WTC11 (cell line): Measurements from ENCODE around the gene CEBPZOS.

ENCODE experiments used
- JUN ChIP-seq: sonication (generic); formaldehyde crosslinking; IDR thresholded peaks from 2 replicates; pipeline ENCODE4 v1.8.0; 2023; ENCODE audit warnings: mild to moderate bottlenecking, missing genetic modification reagents
- KAT7 ChIP-seq: sonication (generic); formaldehyde crosslinking; IDR thresholded peaks from 2 replicates; pipeline ENCODE4 v1.8.1; 2023; ENCODE audit warnings: missing genetic modification reagents, mild to moderate bottlenecking, borderline replicate concordance
- NFYB ChIP-seq: sonication (generic); formaldehyde crosslinking; conservative IDR thresholded peaks from 2 replicates; pipeline ENCODE4 v1.8.0; 2022; ENCODE audit warnings: low read depth, missing genetic modification reagents
- NR2C2 ChIP-seq: sonication (generic); formaldehyde crosslinking; IDR thresholded peaks from 2 replicates; pipeline ENCODE4 v1.8.0; 2022; ENCODE audit warnings: mild to moderate bottlenecking, missing genetic modification reagents
- SP1 ChIP-seq: sonication (generic); formaldehyde crosslinking; conservative IDR thresholded peaks from 2 replicates; pipeline ENCODE4 v1.8.1; 2022; ENCODE audit warnings: missing genetic modification reagents
- TEAD4 ChIP-seq: sonication (generic); formaldehyde crosslinking; IDR thresholded peaks from 2 replicates; pipeline ENCODE4 v1.8.0; 2022; ENCODE audit warnings: mild to moderate bottlenecking, missing genetic modification reagents
- ZNF263 ChIP-seq: sonication (generic); formaldehyde crosslinking; IDR thresholded peaks from 2 replicates; pipeline ENCODE4 v1.8.1; 2022; ENCODE audit warnings: low read depth, mild to moderate bottlenecking, moderate library complexity, missing genetic modification reagents
- TF ChIP-seq, protein P1 (sequence below): sonication (generic); formaldehyde crosslinking; IDR thresholded peaks from 2 replicates; pipeline ENCODE4 v1.8.1; 2022; ENCODE audit warnings: low read depth, mild to moderate bottlenecking, moderate library complexity, missing genetic modification reagents, borderline replicate concordance
- TF ChIP-seq, protein P2 (sequence below): sonication (generic); formaldehyde crosslinking; IDR thresholded peaks from 2 replicates; pipeline ENCODE4 v1.8.1; 2023; ENCODE audit warnings: mild to moderate bottlenecking, missing genetic modification reagents, moderate library complexity
- TF ChIP-seq, protein P3 (sequence below): fragments of 200-600 bp; IDR thresholded peaks from 2 replicates; pipeline ENCODE4 v1.8.0; 2022; ENCODE audit warnings: antibody characterized with exemption
- TF ChIP-seq, protein P4 (sequence below): sonication (generic); formaldehyde crosslinking; IDR thresholded peaks from 2 replicates; pipeline ENCODE4 v1.8.0; 2022; ENCODE audit warnings: mild to moderate bottlenecking, missing genetic modification reagents
- TF ChIP-seq, protein P5 (sequence below): sonication (generic); formaldehyde crosslinking; IDR thresholded peaks from 2 replicates; pipeline ENCODE4 v1.8.1; 2023; ENCODE audit warnings: mild to moderate bottlenecking, moderate library complexity, missing genetic modification reagents

DNA sequence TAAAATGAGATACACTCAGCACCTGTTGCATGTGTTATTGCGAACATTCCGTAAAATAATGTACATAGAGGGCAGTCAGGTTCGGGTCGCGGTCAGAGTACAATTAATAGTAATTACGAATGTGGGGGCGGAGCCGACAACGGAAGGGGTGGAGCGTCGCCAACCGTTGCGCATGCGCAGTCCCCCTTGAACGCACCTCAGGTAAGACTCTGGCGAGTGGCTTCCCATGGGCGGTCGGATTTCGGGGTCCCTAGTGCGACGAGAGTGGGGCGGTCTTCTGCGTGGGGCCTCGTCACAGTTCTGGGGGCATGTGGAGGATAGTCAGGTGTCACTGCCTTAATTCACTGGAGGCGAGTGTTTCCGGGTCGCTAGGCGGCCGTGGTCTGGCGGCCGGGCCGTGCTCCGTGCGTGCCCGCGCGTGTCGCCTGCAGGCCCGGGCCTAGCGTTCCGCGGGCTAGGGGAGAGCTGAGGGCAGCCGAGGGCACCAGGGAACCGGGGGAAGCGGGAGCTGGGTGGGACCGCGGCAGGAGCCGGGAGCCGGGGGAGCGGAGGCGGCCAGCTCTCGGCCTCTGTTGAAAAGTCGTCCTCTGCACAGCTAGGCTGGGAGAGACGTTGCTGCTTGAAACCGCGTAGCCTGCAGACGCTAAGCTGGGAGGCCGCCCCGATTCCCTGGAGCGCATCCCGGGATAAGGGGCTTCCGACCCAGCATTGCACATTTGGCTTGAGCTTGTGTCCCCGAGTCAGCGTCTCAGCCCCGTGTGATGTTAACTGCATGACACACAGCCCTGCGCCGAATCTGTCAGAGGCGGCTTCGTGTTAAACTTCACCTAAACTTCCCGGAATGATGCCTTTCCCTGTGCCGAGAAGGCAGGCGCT lies at the start of gene CEBPZOS:
- TF ChIP-seq, protein P1, sequence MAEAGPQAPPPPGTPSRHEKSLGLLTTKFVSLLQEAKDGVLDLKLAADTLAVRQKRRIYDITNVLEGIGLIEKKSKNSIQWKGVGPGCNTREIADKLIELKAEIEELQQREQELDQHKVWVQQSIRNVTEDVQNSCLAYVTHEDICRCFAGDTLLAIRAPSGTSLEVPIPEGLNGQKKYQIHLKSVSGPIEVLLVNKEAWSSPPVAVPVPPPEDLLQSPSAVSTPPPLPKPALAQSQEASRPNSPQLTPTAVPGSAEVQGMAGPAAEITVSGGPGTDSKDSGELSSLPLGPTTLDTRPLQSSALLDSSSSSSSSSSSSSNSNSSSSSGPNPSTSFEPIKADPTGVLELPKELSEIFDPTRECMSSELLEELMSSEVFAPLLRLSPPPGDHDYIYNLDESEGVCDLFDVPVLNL (CRISPR knock-in tag), result no peak
- TF ChIP-seq SP1 (CRISPR knock-in tag), result peak; percentile 54; the same call in 1 of the 2 replicates
- TF ChIP-seq, protein P2, sequence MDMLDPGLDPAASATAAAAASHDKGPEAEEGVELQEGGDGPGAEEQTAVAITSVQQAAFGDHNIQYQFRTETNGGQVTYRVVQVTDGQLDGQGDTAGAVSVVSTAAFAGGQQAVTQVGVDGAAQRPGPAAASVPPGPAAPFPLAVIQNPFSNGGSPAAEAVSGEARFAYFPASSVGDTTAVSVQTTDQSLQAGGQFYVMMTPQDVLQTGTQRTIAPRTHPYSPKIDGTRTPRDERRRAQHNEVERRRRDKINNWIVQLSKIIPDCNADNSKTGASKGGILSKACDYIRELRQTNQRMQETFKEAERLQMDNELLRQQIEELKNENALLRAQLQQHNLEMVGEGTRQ, result no peak
- TF ChIP-seq ZNF263, result no peak
- no peak for TF ChIP-seq JUN
- TF ChIP-seq, protein P3, sequence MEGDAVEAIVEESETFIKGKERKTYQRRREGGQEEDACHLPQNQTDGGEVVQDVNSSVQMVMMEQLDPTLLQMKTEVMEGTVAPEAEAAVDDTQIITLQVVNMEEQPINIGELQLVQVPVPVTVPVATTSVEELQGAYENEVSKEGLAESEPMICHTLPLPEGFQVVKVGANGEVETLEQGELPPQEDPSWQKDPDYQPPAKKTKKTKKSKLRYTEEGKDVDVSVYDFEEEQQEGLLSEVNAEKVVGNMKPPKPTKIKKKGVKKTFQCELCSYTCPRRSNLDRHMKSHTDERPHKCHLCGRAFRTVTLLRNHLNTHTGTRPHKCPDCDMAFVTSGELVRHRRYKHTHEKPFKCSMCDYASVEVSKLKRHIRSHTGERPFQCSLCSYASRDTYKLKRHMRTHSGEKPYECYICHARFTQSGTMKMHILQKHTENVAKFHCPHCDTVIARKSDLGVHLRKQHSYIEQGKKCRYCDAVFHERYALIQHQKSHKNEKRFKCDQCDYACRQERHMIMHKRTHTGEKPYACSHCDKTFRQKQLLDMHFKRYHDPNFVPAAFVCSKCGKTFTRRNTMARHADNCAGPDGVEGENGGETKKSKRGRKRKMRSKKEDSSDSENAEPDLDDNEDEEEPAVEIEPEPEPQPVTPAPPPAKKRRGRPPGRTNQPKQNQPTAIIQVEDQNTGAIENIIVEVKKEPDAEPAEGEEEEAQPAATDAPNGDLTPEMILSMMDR, result no peak
- no peak for TF ChIP-seq KAT7 (CRISPR knock-in tag)
- no peak for TF ChIP-seq NFYB
- TF ChIP-seq NR2C2 (CRISPR knock-in tag), result no peak
- TF ChIP-seq, protein P4, sequence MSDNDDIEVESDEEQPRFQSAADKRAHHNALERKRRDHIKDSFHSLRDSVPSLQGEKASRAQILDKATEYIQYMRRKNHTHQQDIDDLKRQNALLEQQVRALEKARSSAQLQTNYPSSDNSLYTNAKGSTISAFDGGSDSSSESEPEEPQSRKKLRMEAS (CRISPR knock-in tag), result no peak
- TF ChIP-seq, protein P5, sequence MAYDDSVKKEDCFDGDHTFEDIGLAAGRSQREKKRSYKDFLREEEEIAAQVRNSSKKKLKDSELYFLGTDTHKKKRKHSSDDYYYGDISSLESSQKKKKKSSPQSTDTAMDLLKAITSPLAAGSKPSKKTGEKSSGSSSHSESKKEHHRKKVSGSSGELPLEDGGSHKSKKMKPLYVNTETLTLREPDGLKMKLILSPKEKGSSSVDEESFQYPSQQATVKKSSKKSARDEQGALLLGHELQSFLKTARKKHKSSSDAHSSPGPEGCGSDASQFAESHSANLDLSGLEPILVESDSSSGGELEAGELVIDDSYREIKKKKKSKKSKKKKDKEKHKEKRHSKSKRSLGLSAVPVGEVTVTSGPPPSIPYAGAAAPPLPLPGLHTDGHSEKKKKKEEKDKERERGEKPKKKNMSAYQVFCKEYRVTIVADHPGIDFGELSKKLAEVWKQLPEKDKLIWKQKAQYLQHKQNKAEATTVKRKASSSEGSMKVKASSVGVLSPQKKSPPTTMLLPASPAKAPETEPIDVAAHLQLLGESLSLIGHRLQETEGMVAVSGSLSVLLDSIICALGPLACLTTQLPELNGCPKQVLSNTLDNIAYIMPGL (CRISPR knock-in tag), result 0 out of 2 replicates have a peak, but pooled peaks have one; percentile 18
- TF ChIP-seq TEAD4 (CRISPR knock-in tag), result no peak
